T-helper 1 cell treated with Interleukin-12 subunit alpha and Interleukin-12 subunit beta and Interleukin-4 antibody, amounts not matched to agents 30 ng/mL and 1 ng/mL, for 36 hours (primary cell): ENCODE measurements around the gene PLA2G4A. TPM values are rescaled to one million over a fixed set of nuclear protein-coding genes. Genes with fewer than 3 reads are reported as not detected.
"Not testable (repeated sequence)": the region's sequence is repeated elsewhere in the genome, so short reads cannot be mapped to it uniquely, and the experiment has no call there.

ENCODE experiments used
- intact Hi-C: fragments of 100-400 bp; cut with micrococcal nuclease; formaldehyde crosslinking; loops from one replicate; pipeline ENCODE4 v1.15.1; 2024
- total RNA-seq: library from RNA; stranded (reverse); gene quantifications from 2 replicates; pipeline ENCODE4 v1.2.3, GENCODE V29; 2022

PLA2G4A gene
- total RNA-seq, 1 donor from 2014 or later, result not detected

- intact Hi-C loops, result not testable (repeated sequence)
Observed at GRCh38 chr1:186917106-186917786, 88.5 kb downstream of the PLA2G4A start.

GRCh38 chr1:186921386-186921785 is 92.6 kb downstream of the PLA2G4A start:
- intact Hi-C loops, result not testable (repeated sequence)

GRCh38 chr1:186922814-186923213 is 94.1 kb downstream of the PLA2G4A start:
- intact Hi-C loops, result not testable (repeated sequence)

DNA sequence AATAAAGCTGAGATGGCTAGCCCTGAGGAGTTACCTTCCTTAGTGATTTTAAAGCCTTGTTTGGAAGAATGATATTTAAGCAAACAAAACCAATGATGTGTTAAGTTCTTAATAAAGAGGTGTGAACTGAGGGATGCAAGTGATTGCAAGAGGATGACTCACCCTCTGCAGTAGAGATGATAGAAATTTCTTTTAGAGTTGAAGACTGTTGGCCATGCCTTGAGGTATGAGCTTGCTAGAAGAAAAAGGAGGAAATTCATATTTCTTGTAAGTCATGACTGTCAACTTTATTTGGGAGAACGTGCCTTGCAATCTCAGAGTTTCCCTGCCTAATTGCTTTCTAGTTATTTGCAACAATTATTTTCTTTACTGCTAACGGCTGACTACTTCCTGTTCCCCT is 94.7 kb downstream of the PLA2G4A start:
- intact Hi-C loops, result no loop called here

- intact Hi-C loops, result no loop called here
Observed at GRCh38 chr1:186925881-186926669, 97.3 kb downstream of the PLA2G4A start.

- intact Hi-C loops, result no loop called here
Observed at GRCh38 chr1:186927884-186928283, 99.1 kb downstream of the PLA2G4A start.

- intact Hi-C loops, result no loop called here
Observed at GRCh38 chr1:186930238-186930637, 101.5 kb downstream of the PLA2G4A start.

- intact Hi-C loops, result no loop called here
Observed at GRCh38 chr1:186937016-186937670, 108.4 kb downstream of the PLA2G4A start.

GRCh38 chr1:186943891-186944686 is 115.3 kb downstream of the PLA2G4A start:
- intact Hi-C loops, result no loop called here

DNA sequence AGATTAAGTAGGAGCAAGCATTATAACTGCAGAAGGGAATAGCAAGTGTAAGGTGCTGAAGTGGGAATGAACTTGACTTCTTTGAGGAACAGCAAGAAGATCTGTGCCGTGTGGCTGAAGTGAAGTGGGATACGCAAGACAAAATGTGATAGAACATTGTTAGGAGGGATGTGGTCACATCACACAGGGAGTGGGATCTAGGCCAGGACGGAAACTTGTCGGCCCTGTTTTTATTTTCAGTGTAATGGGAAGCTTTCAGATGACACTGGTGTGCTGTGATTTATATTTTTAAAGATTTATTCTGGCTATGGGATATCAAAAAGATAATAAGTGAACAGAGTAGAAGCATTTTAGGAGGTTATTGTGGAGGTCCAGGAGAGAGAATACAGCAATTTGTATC is 116.4 kb downstream of the PLA2G4A start:
- intact Hi-C loops, result no loop called here

DNA sequence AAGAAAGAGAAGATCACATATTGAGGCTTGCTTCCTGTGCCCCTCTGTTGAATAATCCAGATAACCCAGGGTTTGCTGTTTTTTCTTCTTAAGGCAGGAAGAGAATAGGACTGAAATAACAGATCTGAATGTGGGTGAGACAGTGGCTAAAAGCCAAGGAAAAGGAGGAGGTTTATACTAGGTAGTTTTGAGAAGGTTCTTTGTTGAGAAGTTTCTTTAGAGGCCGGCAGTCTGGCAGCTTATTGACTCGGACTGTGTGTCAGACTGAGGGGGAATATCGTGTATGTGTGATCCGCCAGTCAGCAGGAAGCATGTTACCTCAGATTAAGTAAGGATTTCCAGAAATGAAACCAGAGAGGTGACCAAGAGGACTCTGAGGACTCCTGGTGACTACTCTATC is 119.8 kb downstream of the PLA2G4A start:
- intact Hi-C loops, result no loop called here

DNA sequence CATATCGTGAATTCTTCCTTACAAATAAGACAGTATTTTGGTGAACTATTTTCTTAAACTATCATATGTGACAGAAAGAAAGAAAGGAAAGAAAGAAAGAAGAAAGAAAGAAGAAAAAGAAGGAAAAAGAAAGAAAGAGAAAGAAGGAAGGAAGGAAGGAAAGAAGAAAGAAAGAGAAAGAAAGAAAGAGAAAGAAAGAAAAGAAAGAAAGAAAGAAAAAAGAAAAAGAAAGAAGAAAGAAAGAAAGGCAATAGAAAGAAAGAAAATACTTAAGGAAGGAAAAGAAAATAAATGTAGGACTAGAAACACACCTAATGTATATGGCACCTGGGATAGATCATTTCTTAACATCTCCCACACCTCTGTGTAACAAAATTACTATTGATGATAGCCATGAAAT is 120.4 kb downstream of the PLA2G4A start:
- intact Hi-C loops, result no loop called here

- intact Hi-C loops, result no loop called here
Observed at GRCh38 chr1:186950547-186950946, 121.8 kb downstream of the PLA2G4A start.

DNA sequence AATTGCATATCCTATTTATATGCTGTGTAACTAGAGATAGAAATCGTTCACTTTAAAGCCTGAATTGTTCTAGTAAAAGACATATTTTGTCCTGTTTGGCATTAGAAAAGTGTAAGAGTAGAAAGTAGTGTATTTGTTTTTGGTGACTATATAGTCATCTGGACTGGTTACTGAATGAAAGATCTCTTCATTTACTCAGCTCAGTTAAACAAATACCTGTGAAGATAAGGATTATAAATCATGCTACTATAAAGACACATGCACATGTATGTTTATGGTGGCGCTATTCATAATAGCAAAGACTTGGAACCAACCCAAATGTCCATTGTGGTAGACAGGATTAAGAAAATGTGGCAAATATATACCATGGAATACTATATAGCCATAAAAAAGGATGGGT is 125.1 kb downstream of the PLA2G4A start:
- intact Hi-C loops, result no loop called here

- intact Hi-C loops, result no loop called here
Observed at GRCh38 chr1:186957314-186957713, 128.6 kb downstream of the PLA2G4A start.

DNA sequence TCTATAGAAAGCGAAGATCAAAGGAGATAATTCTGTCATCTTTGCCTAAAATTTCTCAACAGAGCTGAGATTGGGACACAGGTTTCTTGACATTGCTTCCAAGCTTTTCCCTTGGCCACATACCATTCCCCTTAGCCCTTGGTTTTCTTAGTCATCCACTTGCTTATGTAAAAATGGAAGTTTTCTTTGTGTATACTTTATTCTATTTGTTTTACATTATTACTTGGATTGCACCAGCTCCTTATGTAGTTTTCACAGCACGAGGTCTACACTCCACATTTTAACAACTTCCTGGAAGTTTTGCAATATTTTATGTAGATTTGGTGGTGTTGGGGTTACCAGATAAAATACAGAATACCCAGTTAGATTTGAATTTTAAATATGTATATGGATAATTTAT is 129.8 kb downstream of the PLA2G4A start:
- intact Hi-C loops, result no loop called here

DNA sequence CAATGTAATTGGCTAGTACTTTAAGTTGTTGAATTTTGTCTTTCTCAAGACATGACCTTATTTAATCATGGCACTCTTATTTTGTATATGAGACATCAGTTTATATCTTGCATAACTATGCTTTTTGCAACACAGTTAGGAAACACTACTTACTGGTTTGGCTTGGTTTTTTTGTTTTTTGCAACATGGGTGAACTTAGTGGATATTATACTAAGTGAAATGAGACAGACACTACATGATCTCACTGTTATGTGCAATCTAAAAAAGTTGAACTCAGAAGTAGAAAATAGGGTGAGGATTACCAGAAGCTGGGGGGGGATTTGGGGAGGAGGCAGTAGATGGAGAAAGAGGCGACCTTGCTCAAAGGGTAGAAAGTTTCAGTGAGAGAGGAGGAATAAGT is 132.1 kb downstream of the PLA2G4A start:
- intact Hi-C loops, result no loop called here

- intact Hi-C loops, result no loop called here
Observed at GRCh38 chr1:186965847-186966246, 137.1 kb downstream of the PLA2G4A start.

DNA sequence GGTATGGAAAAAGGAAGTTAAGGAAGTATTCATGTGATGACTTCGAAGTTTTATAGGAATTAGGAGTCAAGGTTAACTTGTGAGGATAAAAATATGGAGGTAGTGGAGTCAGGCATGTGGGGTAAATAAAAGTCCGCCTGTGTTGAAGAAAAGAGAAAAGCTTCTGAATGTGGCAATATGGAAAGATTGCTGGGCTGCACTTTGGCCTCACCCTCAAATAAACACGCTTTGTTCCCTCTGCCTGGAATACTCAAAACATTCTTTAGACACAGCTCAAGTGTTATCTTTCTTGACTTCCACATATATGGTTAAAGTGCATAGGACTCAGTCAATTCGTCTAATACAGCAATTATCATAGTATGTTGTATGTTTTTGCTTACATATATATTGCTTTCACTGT is 137.7 kb downstream of the PLA2G4A start:
- intact Hi-C loops, result no loop called here

GRCh38 chr1:186967656-186968394 is 139.1 kb downstream of the PLA2G4A start:
- intact Hi-C loops, result no loop called here

DNA sequence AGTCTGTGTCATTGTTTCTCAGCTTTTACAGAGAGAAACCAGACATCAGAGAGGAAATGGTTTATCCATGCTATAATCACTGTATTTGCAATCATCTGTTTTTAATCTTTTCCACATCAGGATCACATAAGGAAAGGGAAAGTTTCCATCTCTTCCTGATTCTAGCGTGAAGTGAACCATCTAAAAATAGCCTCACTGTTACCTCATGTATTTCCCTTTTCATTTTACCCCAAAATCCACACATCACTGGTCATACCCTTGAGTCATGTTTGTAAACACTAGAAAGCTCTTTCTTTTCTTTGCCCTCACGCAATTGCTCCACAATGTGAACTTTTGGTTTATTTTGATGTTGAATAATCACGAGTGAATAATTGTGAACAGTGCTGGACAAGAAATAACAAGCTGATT is 146.0 kb downstream of the PLA2G4A start:
- intact Hi-C loops, result no loop called here
